Gastroesophageal sphincter (tissue), 3 donors: ENCODE measurements around the gene UGT1A3.

Experiments
- CTCF ChIP-seq, 4 experiments: fragments of 200-600 bp in 2 of 4; fragments of 450-650 bp in 2 of 4; sonication (generic) in 1 of 4; IDR thresholded peaks; one replicate each; pipeline ENCODE4 v1.5.1; 2017 to 2019; ENCODE audit warnings: antibody characterized with exemption in 4 of 4, mild to moderate bottlenecking in 2 of 4, moderate library complexity in 2 of 4
- EP300 ChIP-seq: sonication (generic); formaldehyde crosslinking; IDR thresholded peaks from one replicate; pipeline ENCODE4 v1.6.1; 2017; ENCODE audit warnings: antibody characterized with exemption, mild to moderate bottlenecking
- POLR2A ChIP-seq, 2 donors: fragments of 450-650 bp; IDR thresholded peaks; one replicate each; pipeline ENCODE4 v1.6.1; 2017; ENCODE audit warnings: antibody characterized with exemption in 2 of 2, mild to moderate bottlenecking in 2 of 2, moderate library complexity in 1 of 2

- TF ChIP-seq CTCF (IDR thresholded peaks at IDR 0.05) (no peak), POLR2A (IDR thresholded peaks at IDR 0.05) (no peak), EP300 (no peak)
These were observed 16.4 kb downstream of the UGT1A3 start for GRCh38 chr2:233745073-233745755.
